Caco-2 (cell line): ENCODE measurements around the gene ZSWIM1. TPM values are rescaled to one million over a fixed set of nuclear protein-coding genes. Genes with fewer than 3 reads are reported as not detected.

Experiments used
- BruUV-seq: library from RNA; stranded (reverse); fragments of 400-500 nt; replicated peaks from 2 replicates; lab custom pipeline; 2021; lab: Mats Ljungman, UMichigan
- CTCF ChIA-PET: fragments of 300-600 bp; sonication (Branson Sonifier 250); formaldehyde crosslinking; loops from one replicate; lab custom pipeline; 2022; ENCODE audit warnings: antibody characterized with exemption; lab: Charles Lee
- POLR2A ChIA-PET: fragments of 300-600 bp; sonication (Branson Sonifier 250); formaldehyde crosslinking; loops from one replicate; lab custom pipeline; 2022; ENCODE audit warnings: antibody characterized with exemption; lab: Charles Lee
- DNase-seq, 2 experiments: peaks; one replicate each; pipeline versions ENCODE4 v3.0.0 to v3.0.0-alpha.2; 2020 to 2022
- H3K27me3 ChIP-seq: replicated peaks from 2 replicates; pipeline ENCODE4 v1.6.0; 2011; ENCODE audit warnings: low read length; ENCODE audit not compliant: control insufficient read depth, insufficient read depth
- H3K36me3 ChIP-seq: 2 replicates; pipeline ENCODE4 v1.5.1; 2011; ENCODE audit warnings: low read length; ENCODE audit not compliant: control insufficient read depth, insufficient read depth
- H3K4me1 ChIP-seq: fragments of 250-450 bp; sonication (Bioruptor Pico); 2 replicates; pipeline ENCODE4 v1.5.1; 2020; ENCODE audit warnings: mild to moderate bottlenecking
- H3K4me3 ChIP-seq: 2 replicates; pipeline ENCODE4 v1.5.1; 2011; ENCODE audit warnings: low read depth, mild to moderate bottlenecking, control low read depth, low read length
- H3K9me3 ChIP-seq: fragments of 250-450 bp; sonication (Bioruptor Pico); 2 replicates; pipeline ENCODE4 v1.5.1; 2020; ENCODE audit warnings: mild to moderate bottlenecking, moderate library complexity
- H3K27ac Mint-ChIP-seq: one replicate; pipeline ENCODE4 v1.8.0; 2022; ENCODE audit warnings: mixed read lengths; ENCODE audit not compliant: unreplicated experiment
- H3K27me3 Mint-ChIP-seq: one replicate; pipeline ENCODE4 v1.8.0; 2022; ENCODE audit warnings: mixed read lengths; ENCODE audit not compliant: insufficient read depth, unreplicated experiment
- H3K36me3 Mint-ChIP-seq: one replicate; pipeline ENCODE4 v1.8.0; 2022; ENCODE audit warnings: mild to moderate bottlenecking, mixed read lengths; ENCODE audit not compliant: insufficient read depth, unreplicated experiment
- H3K4me1 Mint-ChIP-seq: one replicate; pipeline ENCODE4 v1.8.0; 2022; ENCODE audit warnings: low read depth, mixed read lengths; ENCODE audit not compliant: unreplicated experiment
- H3K4me3 Mint-ChIP-seq: one replicate; pipeline ENCODE4 v1.8.0; 2022; ENCODE audit warnings: mild to moderate bottlenecking, moderate library complexity, mixed read lengths; ENCODE audit not compliant: unreplicated experiment
- H3K9me3 Mint-ChIP-seq: one replicate; pipeline ENCODE4 v1.8.0; 2022; ENCODE audit warnings: mixed read lengths; ENCODE audit not compliant: unreplicated experiment
- intact Hi-C: fragments of 100-400 bp; cut with micrococcal nuclease; formaldehyde crosslinking; loops from one replicate; pipeline ENCODE4 v1.10.0; 2022; ENCODE audit not compliant: unreplicated experiment
- total RNA-seq: library from RNA; stranded (reverse); gene quantifications from 2 replicates; pipeline ENCODE4 v1.2.3, GENCODE V29; 2022
- TF ChIP-seq, protein P1 (sequence below), 2 experiments: fragments of 200-600 bp in 1 of 2; IDR thresholded peaks; 1 replicate in 1 of 2; 2 replicates in 1 of 2; pipeline versions ENCODE4 v1.5.1 to v1.8.0; 2011 to 2022; ENCODE audit warnings: antibody characterized with exemption in 1 of 2, control low read depth in 1 of 2, inconsistent platforms in 1 of 2, low read depth in 1 of 2, low read length in 1 of 2, mild to moderate bottlenecking in 1 of 2, moderate library complexity in 1 of 2; ENCODE audit not compliant: insufficient read depth in 1 of 2, severe bottlenecking in 1 of 2, unreplicated experiment in 1 of 2

ZSWIM1 gene
- total RNA-seq, 1 experiment from 2014 or later, result 27.3 TPM

DNA sequence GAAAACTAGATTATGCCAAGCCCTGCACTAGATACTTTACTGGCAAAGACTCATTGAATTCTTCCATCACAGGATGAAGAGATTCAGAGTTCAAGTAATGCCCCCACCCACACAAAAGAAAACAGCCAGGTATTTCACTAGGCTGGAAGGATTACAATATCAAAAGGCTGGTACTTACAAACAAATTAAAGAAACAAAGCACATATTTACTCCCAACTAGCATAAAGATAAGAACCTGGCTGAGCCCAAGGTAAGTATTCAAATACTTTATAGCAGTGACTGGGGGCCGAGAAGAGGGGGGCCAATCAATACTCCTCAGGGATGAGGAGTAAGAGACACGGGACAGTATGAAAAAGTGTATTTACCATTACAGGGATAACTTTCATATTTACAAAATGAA is 27.5 kb upstream of the ZSWIM1 start:
- no peak overlapping the region for H3K27ac Mint-ChIP-seq
- intact Hi-C loops, result no loop called here
- H3K9me3 Mint-ChIP-seq, result no peaks in the 10 kb centered on the region
- POLR2A ChIA-PET, result no interaction called here
- no peak for DNase-seq
- no peak overlapping the region for H3K4me3 ChIP-seq
- H3K4me1 ChIP-seq, result peaks cover 11% of the 10 kb centered on the region
- H3K36me3 Mint-ChIP-seq, result peaks cover 26% of the 10 kb centered on the region
- H3K27me3 Mint-ChIP-seq, result no peaks in the 10 kb centered on the region
- no peak overlapping the region for H3K4me3 Mint-ChIP-seq
- H3K9me3 ChIP-seq, result no peaks in the 10 kb centered on the region
- TF ChIP-seq, protein P1, sequence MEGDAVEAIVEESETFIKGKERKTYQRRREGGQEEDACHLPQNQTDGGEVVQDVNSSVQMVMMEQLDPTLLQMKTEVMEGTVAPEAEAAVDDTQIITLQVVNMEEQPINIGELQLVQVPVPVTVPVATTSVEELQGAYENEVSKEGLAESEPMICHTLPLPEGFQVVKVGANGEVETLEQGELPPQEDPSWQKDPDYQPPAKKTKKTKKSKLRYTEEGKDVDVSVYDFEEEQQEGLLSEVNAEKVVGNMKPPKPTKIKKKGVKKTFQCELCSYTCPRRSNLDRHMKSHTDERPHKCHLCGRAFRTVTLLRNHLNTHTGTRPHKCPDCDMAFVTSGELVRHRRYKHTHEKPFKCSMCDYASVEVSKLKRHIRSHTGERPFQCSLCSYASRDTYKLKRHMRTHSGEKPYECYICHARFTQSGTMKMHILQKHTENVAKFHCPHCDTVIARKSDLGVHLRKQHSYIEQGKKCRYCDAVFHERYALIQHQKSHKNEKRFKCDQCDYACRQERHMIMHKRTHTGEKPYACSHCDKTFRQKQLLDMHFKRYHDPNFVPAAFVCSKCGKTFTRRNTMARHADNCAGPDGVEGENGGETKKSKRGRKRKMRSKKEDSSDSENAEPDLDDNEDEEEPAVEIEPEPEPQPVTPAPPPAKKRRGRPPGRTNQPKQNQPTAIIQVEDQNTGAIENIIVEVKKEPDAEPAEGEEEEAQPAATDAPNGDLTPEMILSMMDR (IDR thresholded peaks at IDR 0.05; ENCODE audit: insufficient read depth in 1 of 2, low read depth in 1 of 2, low read length in 1 of 2, severe bottlenecking in 1 of 2, unreplicated experiment in 1 of 2), result no peak
- CTCF ChIA-PET, result no interaction called here
- no TSS peak for BruUV-seq
- no peaks in the 10 kb centered on the region for H3K27me3 ChIP-seq
- H3K4me1 Mint-ChIP-seq, result peaks cover 6% of the 10 kb centered on the region
- H3K36me3 ChIP-seq, result no peaks in the 10 kb centered on the region

DNA sequence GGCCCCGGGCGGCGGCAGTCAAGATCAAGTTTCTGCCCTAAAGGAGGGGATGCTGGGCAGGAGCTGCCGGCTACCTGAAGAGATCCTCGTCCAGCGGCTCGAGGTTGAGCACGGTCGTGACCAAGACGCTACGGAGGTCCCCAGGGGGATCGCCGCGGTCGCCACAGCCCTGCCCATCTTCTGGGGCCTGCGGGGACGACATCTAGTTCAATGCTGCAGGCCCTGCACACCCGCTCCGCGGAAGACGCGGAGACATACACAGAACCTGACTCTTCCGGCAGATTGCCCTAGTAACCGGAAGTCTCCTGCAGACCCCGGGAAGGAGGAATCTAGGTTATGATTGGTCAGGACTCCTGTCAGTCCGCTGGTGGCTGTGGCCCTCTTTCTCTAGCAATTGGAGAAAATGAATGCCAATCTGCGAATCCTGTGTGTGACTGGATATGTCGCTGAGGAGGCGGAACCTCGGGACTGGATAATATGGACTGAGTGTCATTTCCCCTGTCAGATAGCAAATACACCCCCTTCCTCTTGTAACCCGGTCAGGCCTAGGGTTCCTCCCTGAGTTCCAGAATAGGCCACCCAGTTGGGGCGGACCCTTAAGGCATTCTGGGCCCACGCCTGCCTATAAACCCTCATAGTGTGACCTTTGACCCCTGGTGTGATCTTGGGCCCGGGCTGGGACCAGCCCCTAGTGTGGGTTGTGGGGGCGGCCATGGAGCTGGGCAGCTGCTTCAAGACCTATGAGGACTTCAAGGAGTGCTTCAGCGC is 23.7 kb upstream of the ZSWIM1 start, which contains the start of the genes ACOT8 and ZSWIM3:
Gene ACOT8, minus strand, starts transcription at position 279 of the 768 bp plus-strand sequence. Its CDS starts 77 bp downstream, at position 202.
Gene ZSWIM3, plus strand, starts transcription at position 501 of the 768 bp plus-strand sequence. Its CDS starts 212 bp downstream, at position 713.
- H3K4me1 Mint-ChIP-seq, result peaks cover 19% of the 10 kb centered on the region
- H3K4me3 Mint-ChIP-seq, result peak within 1 kb of the TSS; percentile 95
- H3K27me3 ChIP-seq, result no peaks in the 10 kb centered on the region
- peaks cover 17% of the 10 kb centered on the region for H3K4me1 ChIP-seq
- TF ChIP-seq, protein P1 (IDR thresholded peaks at IDR 0.05; ENCODE audit: insufficient read depth in 1 of 2, low read depth in 1 of 2, low read length in 1 of 2, severe bottlenecking in 1 of 2, unreplicated experiment in 1 of 2), result no peak
- H3K36me3 Mint-ChIP-seq, result peaks cover 23% of the 10 kb centered on the region
- peak; percentile 100 for DNase-seq
- no peaks in the 10 kb centered on the region for H3K9me3 Mint-ChIP-seq
- no peaks in the 10 kb centered on the region for H3K27me3 Mint-ChIP-seq
- no peaks in the 10 kb centered on the region for H3K36me3 ChIP-seq
- H3K27ac Mint-ChIP-seq, result peak within 1 kb of the TSS; percentile 85
- H3K4me3 ChIP-seq, result peak within 1 kb of the TSS; percentile 65
- no TSS peak for BruUV-seq
- intact Hi-C loops, result loop anchor here (1.0 kb wide), 6 partner anchors 24 to 442 kb away; partner anchors contain the start of genes SNX21, UBE2C and ZSWIM1
- H3K9me3 ChIP-seq, result no peaks in the 10 kb centered on the region
- CTCF ChIA-PET, result interaction anchor here (0.6 to 1.3 kb wide), 4 partner anchors 33 to 562 kb away, joined by 3 to 4 read pairs (median 4); partner anchors contain the start of genes CTSA and NEURL2
- POLR2A ChIA-PET, result interaction anchor here (0.6 to 1.7 kb wide), 5 partner anchors 24 to 309 kb away, joined by 3 to 7 read pairs (median 4); partner anchors contain the start of genes PCIF1, SNX21 and ZNF335

DNA sequence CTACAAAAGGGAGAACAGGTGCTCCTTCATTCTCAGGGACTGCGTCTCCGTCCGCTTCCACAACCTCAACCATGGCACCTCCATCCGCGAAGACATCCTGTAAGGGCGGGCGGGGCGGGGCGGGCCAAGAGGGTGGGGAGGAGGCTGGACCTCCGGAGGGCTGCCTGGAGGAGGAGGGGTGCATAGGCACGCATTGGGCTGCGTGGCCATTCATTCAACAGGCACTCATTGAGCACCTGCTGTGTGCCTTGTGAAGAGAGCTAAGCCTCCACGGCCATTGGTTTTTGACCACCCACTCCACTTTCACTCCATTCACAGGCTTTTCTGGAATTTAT is 23.2 kb upstream of the ZSWIM1 start:
- Mint-ChIP-seq H3K4me1 (peaks cover 19% of the 10 kb centered on the region), H3K27ac (peak overlapping the region; percentile 85), H3K4me3 (peak overlapping the region; percentile 95), H3K27me3 (no peaks in the 10 kb centered on the region), H3K9me3 (no peaks in the 10 kb centered on the region), H3K36me3 (peaks cover 22% of the 10 kb centered on the region)
- no TSS peak for BruUV-seq
- POLR2A ChIA-PET, result interaction anchor here (1.2 to 1.7 kb wide), 2 partner anchors 77 to 115 kb away, joined by 3 to 5 read pairs; partner anchors contain the start of genes PCIF1 and ZNF335
- intact Hi-C loops, result loop anchor here (1.0 kb wide), 6 partner anchors 23 to 443 kb away; partner anchors contain the start of genes SNX21, UBE2C and ZSWIM1
- CTCF ChIA-PET, result interaction anchor here (0.6 to 1.3 kb wide), 2 partner anchors 87 to 562 kb away, joined by 4 read pairs; no protein-coding TSS in a partner anchor
- H3K4me3 ChIP-seq, result peak overlapping the region; percentile 65
- no peaks in the 10 kb centered on the region for H3K36me3 ChIP-seq
- H3K9me3 ChIP-seq, result no peaks in the 10 kb centered on the region
- no peaks in the 10 kb centered on the region for H3K27me3 ChIP-seq
- DNase-seq, result no peak
- TF ChIP-seq, protein P1 (IDR thresholded peaks at IDR 0.05; ENCODE audit: insufficient read depth in 1 of 2, low read depth in 1 of 2, low read length in 1 of 2, severe bottlenecking in 1 of 2, unreplicated experiment in 1 of 2), result no peak
- peaks cover 17% of the 10 kb centered on the region for H3K4me1 ChIP-seq
